Pancreas (tissue), 10 donors: Measurements from ENCODE around the gene CASP3. TPM values are rescaled to one million over a fixed set of nuclear protein-coding genes. Genes with fewer than 3 reads are reported as not detected.

Experiments used
- ATAC-seq, 4 donors: fragments of 200-7000 bp; cut with Tn5 transposase; one replicate each; pipeline versions ENCODE4 v1.8.0 to v1.9.1; 2020; ENCODE audit warnings: mild to moderate bottlenecking in 4 of 4, moderate library complexity in 4 of 4
- DNase-seq, 6 donors: peaks; one replicate each; pipeline ENCODE4 v3.0.0-alpha.2; 2020
- FAIRE-seq: peaks from 2 replicates; lab custom pipeline; 2012; peaks lifted over from hg19 to GRCh38; lab: Jason Lieb, UNC
- H3K27ac ChIP-seq, 4 donors: fragments of 200-600 bp; sonication (generic); 1 replicate in 3 of 4; 2 replicates in 1 of 4; pipeline versions ENCODE4 v1.5.0 to v1.8.0; 2020
- H3K27me3 ChIP-seq, 4 donors: fragments of 200-600 bp; one replicate each; pipeline ENCODE4 v1.8.0; 2021
- H3K36me3 ChIP-seq, 3 donors: fragments of 200-600 bp; sonication (generic) in 1 of 3; one replicate each; pipeline versions ENCODE4 v1.5.0 to v1.8.0; 2020 to 2021
- H3K4me1 ChIP-seq, 3 donors: fragments of 200-600 bp; one replicate each; pipeline ENCODE4 v1.8.0; 2021
- H3K4me3 ChIP-seq, 4 donors: fragments of 200-600 bp; sonication (generic) in 2 of 4; one replicate each; pipeline versions ENCODE4 v1.5.0 to v1.8.0; 2020 to 2021
- H3K9me3 ChIP-seq, 4 donors: fragments of 200-600 bp; one replicate each; pipeline ENCODE4 v1.8.0; 2021
- WGBS, 2 donors: extraction: QIAGEN DNeasy Blood & Tissue Kit; methylation state at CpG; one replicate each; pipeline ENCODE4 v1.1.7; 2013; 5-methylcytosine and 5-hydroxymethylcytosine counted together
- intact Hi-C, 3 donors: fragments of 100-400 bp; cut with DNase I; formaldehyde crosslinking; loops; one replicate each; pipeline versions ENCODE4 v1.11.1 to v1.14.2; 2022
- polyA plus RNA-seq, 2 donors: library from polyadenylated mRNA; stranded (reverse); fragments of 200-250 nt; gene quantifications; one replicate each; pipeline ENCODE4 v1.2.3, GENCODE V29; 2013
- total RNA-seq, 6 donors: library from RNA; stranded (reverse); fragmentation: NEBNext Ultra II Directional in 4 of 6; extraction: Animal tissue kit (Norgen Biotek cat#: 25700) in 4 of 6; gene quantifications; one replicate each; pipeline versions ENCODE4 v1.2.1 to v1.2.4, GENCODE V29; 2021 to 2023
- TF ChIP-seq, protein P1 (sequence below), 4 donors: fragments of 200-600 bp; sonication (generic) in 3 of 4; IDR thresholded peaks; one replicate each; pipeline versions ENCODE4 v1.5.0 to v1.8.0; 2021; ENCODE audit warnings: antibody characterized with exemption in 4 of 4
- donor health status: healthy with polysubstance abuse.
- donor health status: DM: no; HTN: no; CAD: no; lungs with moderate emphysema.
- donor health status: DM: no; HTN: no; CAD: no.
- donor health status: control.
- donor health status: control.
- donor health status: Bipolar disorder and iron deficiency.
- donor health status: DM: yes; HTN: yes; CAD: no.
- donor health status: DM: no; HTN: no; CAD: no.
- donor health status: DM: no; HTN: no; CAD: no.
- donor health status: DM: yes; HTN: yes; CAD: no.

Gene CASP3
- total and polyA plus RNA-seq, 8 donors: 3.6 to 13.6 (median 6.3) TPM

GRCh38 chr4:184598753-184599491, 50.3 kb downstream of the CASP3 start:
- intact Hi-C loops: no loop called here
- ATAC-seq (peak in 1 of 4 donors; percentile 60), DNase-seq (no peak)

DNA sequence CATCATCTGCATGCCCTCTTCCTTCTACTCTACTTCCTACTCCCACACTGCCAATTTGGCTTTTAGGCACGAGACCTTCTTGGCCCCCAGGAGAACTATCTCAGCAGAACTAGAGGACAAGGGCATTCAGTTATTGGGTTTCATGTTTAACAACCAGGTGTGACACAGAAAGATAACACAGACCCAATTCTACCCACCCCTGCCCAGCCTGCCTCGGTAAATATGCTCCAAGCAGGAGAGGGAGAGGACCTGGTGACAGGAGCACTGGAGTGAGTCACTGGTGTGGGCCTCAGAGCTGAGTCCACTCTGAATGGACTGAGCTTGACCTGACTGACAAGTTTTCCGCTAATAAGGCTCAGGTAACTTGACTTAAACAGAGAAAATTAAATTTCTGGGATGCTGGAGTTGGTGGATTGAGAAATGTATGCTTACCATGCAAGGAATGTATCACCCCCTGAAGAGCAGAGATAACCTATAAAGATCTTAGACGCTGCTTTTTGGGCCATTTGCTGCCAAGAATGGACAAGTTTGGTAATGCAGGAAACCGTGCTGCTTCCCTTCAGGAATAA, 52.5 kb downstream of the CASP3 start:
- H3K4me1 ChIP-seq: no peaks in the 10 kb centered on the region
- H3K4me3 ChIP-seq: no peak overlapping the region
- intact Hi-C loops: no loop called here
- 43 to 51% methylated on average over 5 of the region's 5 CpGs for WGBS, 2 donors
- no peaks in the 10 kb centered on the region for H3K9me3 ChIP-seq
- H3K36me3 ChIP-seq: no peaks in the 10 kb centered on the region
- no peak overlapping the region for H3K27ac ChIP-seq
- ATAC-seq: peak in 1 of 4 donors; percentile 58
- TF ChIP-seq, protein P1, sequence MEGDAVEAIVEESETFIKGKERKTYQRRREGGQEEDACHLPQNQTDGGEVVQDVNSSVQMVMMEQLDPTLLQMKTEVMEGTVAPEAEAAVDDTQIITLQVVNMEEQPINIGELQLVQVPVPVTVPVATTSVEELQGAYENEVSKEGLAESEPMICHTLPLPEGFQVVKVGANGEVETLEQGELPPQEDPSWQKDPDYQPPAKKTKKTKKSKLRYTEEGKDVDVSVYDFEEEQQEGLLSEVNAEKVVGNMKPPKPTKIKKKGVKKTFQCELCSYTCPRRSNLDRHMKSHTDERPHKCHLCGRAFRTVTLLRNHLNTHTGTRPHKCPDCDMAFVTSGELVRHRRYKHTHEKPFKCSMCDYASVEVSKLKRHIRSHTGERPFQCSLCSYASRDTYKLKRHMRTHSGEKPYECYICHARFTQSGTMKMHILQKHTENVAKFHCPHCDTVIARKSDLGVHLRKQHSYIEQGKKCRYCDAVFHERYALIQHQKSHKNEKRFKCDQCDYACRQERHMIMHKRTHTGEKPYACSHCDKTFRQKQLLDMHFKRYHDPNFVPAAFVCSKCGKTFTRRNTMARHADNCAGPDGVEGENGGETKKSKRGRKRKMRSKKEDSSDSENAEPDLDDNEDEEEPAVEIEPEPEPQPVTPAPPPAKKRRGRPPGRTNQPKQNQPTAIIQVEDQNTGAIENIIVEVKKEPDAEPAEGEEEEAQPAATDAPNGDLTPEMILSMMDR (IDR thresholded peaks at IDR 0.05): no peak
- no peak for DNase-seq
- no peaks in the 10 kb centered on the region for H3K27me3 ChIP-seq
- no peak for FAIRE-seq

More at GRCh38 chr4:184598753-184599491, 50.3 kb downstream of the CASP3 start:
- Histone ChIP-seq H3K4me3 (no peak overlapping the region), H3K27ac (no peak overlapping the region), H3K36me3 (no peaks in the 10 kb centered on the region), H3K4me1 (no peaks in the 10 kb centered on the region), H3K27me3 (no peaks in the 10 kb centered on the region), H3K9me3 (no peaks in the 10 kb centered on the region)
- TF ChIP-seq, protein P1 (IDR thresholded peaks at IDR 0.05): no peak
- FAIRE-seq: no peak
- 75 to 82% methylated on average over 12 of the region's 12 CpGs for WGBS, 2 donors

GRCh38 chr4:184596044-184596616, 53.1 kb downstream of the CASP3 start:
- DNase-seq: no peak
- TF ChIP-seq, protein P1 (IDR thresholded peaks at IDR 0.05): no peak
- Histone ChIP-seq H3K9me3 (no peaks in the 10 kb centered on the region), H3K36me3 (no peaks in the 10 kb centered on the region), H3K4me3 (no peak overlapping the region), H3K27me3 (no peaks in the 10 kb centered on the region), H3K4me1 (no peaks in the 10 kb centered on the region), H3K27ac (no peak overlapping the region)
- intact Hi-C loops: no loop called here
- WGBS, 2 donors: 73 to 82% methylated on average over 8 of the region's 8 CpGs
- no peak for ATAC-seq
- no peak for FAIRE-seq

GRCh38 chr4:184595430-184595829, 53.8 kb downstream of the CASP3 start:
- intact Hi-C loops: no loop called here
- Histone ChIP-seq H3K4me3 (no peak overlapping the region), H3K27me3 (no peaks in the 10 kb centered on the region), H3K36me3 (no peaks in the 10 kb centered on the region), H3K27ac (no peak overlapping the region), H3K9me3 (no peaks in the 10 kb centered on the region), H3K4me1 (no peaks in the 10 kb centered on the region)
- no peak for FAIRE-seq
- ATAC-seq: no peak
- WGBS, 2 donors: 87 to 93% methylated on average over 5 of the region's 5 CpGs
- TF ChIP-seq, protein P1 (IDR thresholded peaks at IDR 0.05): no peak
- DNase-seq: no peak
